Measurements from ENCODE around the gene SOX15. TPM values are rescaled to one million over a fixed set of nuclear protein-coding genes. Genes with fewer than 3 reads are reported as not detected.
"Not testable (repeated sequence)": the region's sequence is repeated elsewhere in the genome, so short reads cannot be mapped to it uniquely, and the experiment has no call there.

SOX15 gene
- total RNA-seq: under 1 TPM in 1 of 2 donors, not detected in 1; 0.90 TPM

- H3K27ac Mint-ChIP-seq: peak within 1 kb of the TSS; percentile 78
Measured at GRCh38 chr17:7589891-7590691, at the start of gene SOX15. Gene SOX15 (minus strand): TSS chr17:7590094. CDS start chr17:7589676, 418 bp downstream.

GRCh38 chr17:7636163-7636562 is 46.3 kb upstream of the SOX15 start:
- H3K4me3 Mint-ChIP-seq: no peak overlapping the region
- H3K9me3 Mint-ChIP-seq: no peaks in the 10 kb centered on the region

More at GRCh38 chr17:7589891-7590691, at the start of gene SOX15:
- Mint-ChIP-seq H3K36me3 (ENCODE audit: low read depth) (peaks cover 71% of the 10 kb centered on the region), H3K9me3 (no peaks in the 10 kb centered on the region), H3K4me3 (no peak within 1 kb of the TSS), H3K4me1 (peaks cover 4% of the 10 kb centered on the region), H3K27me3 (no peaks in the 10 kb centered on the region)
- no peak for ATAC-seq (replicated peaks)

DNA sequence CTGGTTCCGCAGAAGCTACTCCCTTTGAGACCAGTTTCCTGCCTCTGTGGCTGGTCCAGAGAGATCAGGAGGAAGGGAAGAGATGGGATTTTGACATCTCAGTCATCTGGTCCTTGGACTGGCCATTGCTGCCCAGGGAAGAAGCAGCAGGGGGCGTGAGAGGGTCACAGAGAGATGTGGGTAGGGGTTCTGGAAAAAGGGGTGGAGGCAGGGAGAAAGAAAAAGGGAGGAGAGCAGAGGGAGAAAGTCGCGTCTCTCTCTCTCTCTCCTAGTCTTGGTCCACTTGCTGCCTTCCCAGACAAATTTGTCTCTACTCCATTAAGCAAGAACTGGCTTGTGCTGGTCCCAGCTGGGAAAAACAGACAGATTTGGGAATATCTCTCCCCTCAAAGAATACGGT is 44.5 kb upstream of the SOX15 start:
- peak; percentile 35 for ATAC-seq (replicated peaks)

More at GRCh38 chr17:7636163-7636562, 46.3 kb upstream of the SOX15 start:
- Mint-ChIP-seq H3K4me1 (no peaks in the 10 kb centered on the region), H3K36me3 (ENCODE audit: low read depth) (no peaks in the 10 kb centered on the region), H3K27me3 (no peaks in the 10 kb centered on the region), H3K27ac (no peak overlapping the region)
- no peak for ATAC-seq (replicated peaks)

DNA sequence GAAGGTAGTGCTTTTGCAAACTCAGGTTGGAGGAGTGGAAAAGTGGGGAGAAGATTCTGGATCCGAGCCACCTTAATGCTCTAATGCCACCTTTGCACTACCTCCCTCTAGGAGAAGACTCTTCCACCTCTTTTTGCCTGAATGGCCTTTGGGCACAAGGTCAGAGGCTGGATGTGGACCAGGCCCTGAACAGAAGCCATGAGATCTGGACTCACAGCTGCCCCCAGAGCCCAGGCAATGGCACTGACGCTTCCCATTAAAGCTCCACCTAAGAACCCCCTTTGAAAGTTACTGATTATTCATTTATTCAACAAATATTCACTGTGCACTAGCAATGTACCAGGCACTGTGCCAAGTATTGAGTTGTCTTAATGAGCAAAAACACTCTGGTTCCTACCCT is 43.2 kb upstream of the SOX15 start:
- no peaks in the 10 kb centered on the region for H3K9me3 Mint-ChIP-seq
- no peak overlapping the region for H3K4me3 Mint-ChIP-seq
- H3K4me1 Mint-ChIP-seq: no peaks in the 10 kb centered on the region
- ATAC-seq (replicated peaks): no peak
- H3K36me3 Mint-ChIP-seq (ENCODE audit: low read depth): no peaks in the 10 kb centered on the region
- no peaks in the 10 kb centered on the region for H3K27me3 Mint-ChIP-seq
- no peak overlapping the region for H3K27ac Mint-ChIP-seq

More for the DNA sequence above, 44.5 kb upstream of the SOX15 start:
- Mint-ChIP-seq H3K27ac (no peak overlapping the region), H3K9me3 (no peaks in the 10 kb centered on the region), H3K36me3 (ENCODE audit: low read depth) (no peaks in the 10 kb centered on the region), H3K27me3 (no peaks in the 10 kb centered on the region), H3K4me3 (no peak overlapping the region), H3K4me1 (no peaks in the 10 kb centered on the region)

DNA sequence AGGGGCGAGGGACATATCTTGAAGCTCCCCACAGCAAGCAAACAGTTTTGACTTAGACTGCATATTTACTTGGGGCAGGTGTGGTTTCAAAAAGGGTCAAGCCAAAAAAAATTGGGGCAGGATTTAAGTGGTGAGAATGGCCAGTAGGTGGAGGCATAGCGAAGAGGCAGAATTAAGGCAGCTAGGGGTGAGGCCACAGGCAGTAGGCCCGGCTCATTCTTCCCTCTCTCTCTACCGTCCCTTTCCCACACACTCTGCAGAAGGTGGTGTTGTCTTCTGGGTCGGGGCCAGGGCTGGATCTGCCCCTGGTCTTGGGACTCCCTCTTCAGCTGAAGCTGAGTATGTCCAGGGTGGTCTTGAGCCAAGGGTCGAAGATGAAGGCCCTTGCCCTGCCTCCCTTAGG is 42.6 kb upstream of the SOX15 start:
- H3K27me3 Mint-ChIP-seq: no peaks in the 10 kb centered on the region
- peak; percentile 36 for ATAC-seq (replicated peaks)

DNA sequence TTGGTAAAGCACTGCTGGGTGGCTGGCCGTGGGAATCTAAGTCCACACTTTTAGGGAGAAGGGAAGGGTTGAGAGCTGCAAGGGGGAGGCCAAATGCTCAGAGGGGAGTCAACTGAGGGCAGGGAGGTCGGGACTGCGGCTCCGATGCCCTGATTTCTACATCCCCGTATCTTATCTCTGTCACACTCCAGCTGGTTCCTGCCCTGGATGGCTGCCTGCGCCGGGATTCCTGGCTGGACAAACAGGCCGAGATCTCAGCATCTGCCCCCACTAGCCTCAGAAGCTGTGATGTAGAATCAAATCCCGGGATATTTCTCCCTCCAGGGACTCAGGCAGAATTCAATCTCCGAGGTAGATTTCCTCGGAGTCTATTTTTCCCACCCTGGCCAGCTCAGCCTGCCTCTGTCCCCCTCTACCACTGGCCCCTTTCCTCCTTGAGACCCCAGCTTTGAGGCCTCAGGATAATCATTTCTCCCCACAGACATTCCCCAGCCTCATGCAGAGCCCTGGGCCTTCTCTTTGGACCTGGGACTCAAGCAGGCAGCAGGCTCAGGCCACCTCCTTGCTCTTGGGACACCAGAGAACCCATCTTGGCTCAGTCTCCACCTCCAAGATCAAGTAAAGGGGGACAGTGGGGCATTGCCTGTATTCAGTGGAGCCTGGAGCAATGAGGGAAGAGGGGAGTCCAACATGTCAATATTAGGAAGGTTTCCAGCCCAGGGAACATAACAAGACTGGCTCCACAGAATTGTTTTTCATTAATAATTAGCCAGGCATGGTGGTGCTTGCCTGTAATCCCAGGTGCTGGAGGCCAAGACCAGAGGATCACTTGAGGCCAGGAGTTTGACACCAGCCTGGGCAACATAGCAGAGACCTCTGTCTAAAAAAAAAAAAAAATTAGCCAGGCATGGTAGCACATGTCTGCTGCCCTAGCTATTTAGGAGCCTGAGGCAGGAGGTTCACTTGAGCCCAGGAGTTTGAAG is 41.8 kb upstream of the SOX15 start:
- Mint-ChIP-seq H3K27me3 (no peaks in the 10 kb centered on the region), H3K9me3 (no peaks in the 10 kb centered on the region), H3K36me3 (ENCODE audit: low read depth) (no peaks in the 10 kb centered on the region), H3K27ac (no peak overlapping the region), H3K4me3 (no peak overlapping the region), H3K4me1 (no peaks in the 10 kb centered on the region)
- no peak for ATAC-seq (replicated peaks)

More for the DNA sequence above, 42.6 kb upstream of the SOX15 start:
- Mint-ChIP-seq H3K36me3 (ENCODE audit: low read depth) (no peaks in the 10 kb centered on the region), H3K4me3 (no peak overlapping the region), H3K27ac (no peak overlapping the region), H3K9me3 (no peaks in the 10 kb centered on the region), H3K4me1 (no peaks in the 10 kb centered on the region)

- no peak for ATAC-seq (replicated peaks)
- Mint-ChIP-seq H3K9me3 (no peaks in the 10 kb centered on the region), H3K4me1 (no peaks in the 10 kb centered on the region)
Measured at GRCh38 chr17:7629939-7630571, 40.2 kb upstream of the SOX15 start, which contains the start of gene SHBG. Gene SHBG (plus strand): TSS chr17:7630135. CDS start chr17:7630173, 38 bp downstream.

DNA sequence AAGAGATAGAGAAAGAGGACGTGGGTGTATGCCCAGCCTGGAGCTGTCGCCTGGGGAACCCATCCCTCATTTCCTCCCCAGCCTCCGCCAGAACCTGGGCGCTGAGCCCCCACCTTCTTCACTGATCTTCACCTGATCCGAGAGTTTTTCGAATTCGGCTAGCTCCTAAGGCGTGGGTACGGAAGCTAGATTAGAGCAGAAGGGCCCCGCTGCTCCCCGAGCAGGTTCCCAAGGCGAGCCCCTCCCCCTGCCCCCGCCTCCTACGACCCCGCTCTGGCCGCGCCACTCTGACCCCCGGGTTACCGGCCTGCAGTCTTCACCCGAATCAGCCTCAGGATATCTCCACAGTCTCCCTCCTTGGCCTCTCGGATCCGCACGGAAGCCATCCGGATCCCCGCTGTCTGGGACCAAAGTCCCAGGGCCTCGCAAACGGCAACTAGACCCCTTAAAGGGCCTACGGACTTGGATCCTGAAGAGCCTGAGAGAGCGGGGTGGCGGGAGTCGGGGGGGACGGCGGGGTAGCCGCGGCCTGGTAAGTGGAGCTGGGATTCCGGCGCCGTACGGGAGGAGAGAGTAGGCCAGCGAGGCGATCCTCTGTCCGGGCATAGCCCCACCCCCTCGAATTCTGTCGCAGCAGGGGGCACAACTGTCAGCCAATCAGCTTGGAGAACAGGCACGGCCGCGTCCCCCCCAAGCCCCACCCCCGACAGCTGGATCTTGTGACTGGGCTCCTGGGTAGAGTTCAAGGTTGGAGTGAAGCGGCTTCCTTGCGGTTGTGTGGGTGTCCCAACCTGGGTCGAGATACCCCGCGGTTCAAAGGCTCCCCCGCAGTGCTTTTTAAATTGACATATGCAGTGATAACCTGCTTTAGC is 37.6 kb upstream of the SOX15 start, which contains the start of gene SAT2:
TSS of gene SAT2 (minus strand) at position 572 of the 872 bp plus-strand sequence. CDS start at position 386, 186 bp downstream.
- Mint-ChIP-seq H3K27me3 (no peaks in the 10 kb centered on the region), H3K4me3 (peak within 1 kb of the TSS; percentile 88), H3K4me1 (no peaks in the 10 kb centered on the region), H3K27ac (peak within 1 kb of the TSS; percentile 89), H3K36me3 (ENCODE audit: low read depth) (no peaks in the 10 kb centered on the region), H3K9me3 (no peaks in the 10 kb centered on the region)
- peak; percentile 99 for ATAC-seq (replicated peaks)

More at GRCh38 chr17:7629939-7630571, 40.2 kb upstream of the SOX15 start, which contains the start of gene SHBG:
- H3K27me3 Mint-ChIP-seq: no peaks in the 10 kb centered on the region
- no peak within 1 kb of the TSS for H3K27ac Mint-ChIP-seq
- H3K36me3 Mint-ChIP-seq (ENCODE audit: low read depth): no peaks in the 10 kb centered on the region
- H3K4me3 Mint-ChIP-seq: no peak within 1 kb of the TSS

DNA sequence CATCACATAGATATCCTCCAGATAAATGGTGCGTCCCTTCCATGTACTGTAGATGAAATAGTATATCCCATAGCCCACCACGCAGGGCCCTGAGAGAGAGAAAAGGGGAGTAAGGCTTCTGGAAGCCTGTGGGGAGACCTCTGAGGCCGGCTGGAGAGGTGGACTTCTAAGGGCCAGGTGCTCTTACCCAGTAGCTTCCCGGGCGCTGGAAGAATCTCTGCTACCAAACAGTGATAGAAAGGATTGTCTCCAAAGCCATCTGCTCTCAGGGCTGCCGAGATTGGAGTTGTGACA is 37.0 kb upstream of the SOX15 start:
- no peaks in the 10 kb centered on the region for H3K27me3 Mint-ChIP-seq
- H3K36me3 Mint-ChIP-seq (ENCODE audit: low read depth): no peaks in the 10 kb centered on the region
- no peaks in the 10 kb centered on the region for H3K9me3 Mint-ChIP-seq
- H3K4me1 Mint-ChIP-seq: no peaks in the 10 kb centered on the region
- ATAC-seq (replicated peaks): no peak
- peak overlapping the region; percentile 88 for H3K4me3 Mint-ChIP-seq
- peak overlapping the region; percentile 89 for H3K27ac Mint-ChIP-seq

GRCh38 chr17:7626307-7626706 is 36.4 kb upstream of the SOX15 start:
- Mint-ChIP-seq H3K4me3 (peak overlapping the region; percentile 88), H3K27me3 (no peaks in the 10 kb centered on the region), H3K36me3 (ENCODE audit: low read depth) (no peaks in the 10 kb centered on the region), H3K27ac (peak overlapping the region; percentile 89), H3K9me3 (no peaks in the 10 kb centered on the region), H3K4me1 (no peaks in the 10 kb centered on the region)
- no peak for ATAC-seq (replicated peaks)

DNA sequence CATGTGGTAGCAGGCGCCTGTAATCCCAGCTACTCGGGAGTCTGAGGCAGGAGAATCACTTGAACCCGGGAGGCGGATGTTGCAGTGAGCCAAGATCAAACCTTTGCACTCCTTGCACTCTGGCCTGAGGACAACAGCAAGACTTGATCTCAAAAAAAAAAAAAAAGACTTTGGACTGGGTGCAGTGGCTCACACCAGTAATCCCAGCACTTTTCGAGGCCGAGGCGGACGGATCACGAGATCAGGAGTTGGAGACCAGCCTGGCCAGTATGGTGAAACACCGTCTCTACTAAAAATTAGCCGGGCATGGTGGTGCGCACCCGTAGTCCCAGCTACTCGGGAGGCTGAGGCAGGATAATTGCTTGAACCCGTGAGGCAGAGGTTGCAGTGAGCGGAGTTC is 35.9 kb upstream of the SOX15 start:
- H3K27me3 Mint-ChIP-seq; H3K4me1 Mint-ChIP-seq; H3K27ac Mint-ChIP-seq; H3K9me3 Mint-ChIP-seq; ATAC-seq (replicated peaks); H3K36me3 Mint-ChIP-seq (ENCODE audit: low read depth): not testable (repeated sequence)
- H3K4me3 Mint-ChIP-seq: peak overlapping the region; percentile 88

- Mint-ChIP-seq H3K9me3 (no peaks in the 10 kb centered on the region), H3K36me3 (ENCODE audit: low read depth) (no peaks in the 10 kb centered on the region), H3K27me3 (no peaks in the 10 kb centered on the region), H3K4me3 (no peak overlapping the region), H3K4me1 (no peaks in the 10 kb centered on the region), H3K27ac (no peak overlapping the region)
- ATAC-seq (replicated peaks): no peak
Measured at GRCh38 chr17:7623661-7624060, 33.8 kb upstream of the SOX15 start.

DNA sequence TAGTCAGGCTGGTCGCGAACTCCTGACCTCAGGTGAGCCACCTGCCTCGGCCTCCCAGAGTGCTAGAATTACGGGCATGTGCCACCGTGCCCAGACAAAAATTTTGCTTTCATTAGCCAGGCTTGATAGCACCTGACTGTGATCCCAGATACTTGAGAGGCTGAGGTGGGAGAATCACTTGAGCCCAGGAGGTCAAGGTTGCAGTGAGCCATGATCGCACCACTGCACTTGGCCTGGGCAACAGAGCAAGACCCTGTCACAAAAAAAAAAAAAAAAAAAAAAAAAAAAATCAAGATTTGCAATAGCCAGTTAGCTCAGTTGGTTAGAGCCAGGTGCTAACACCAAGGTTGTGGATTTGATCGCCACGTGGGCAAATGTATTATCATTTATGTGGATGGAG is 30.9 kb upstream of the SOX15 start:
- Mint-ChIP-seq H3K4me1 (no peaks in the 10 kb centered on the region), H3K27me3 (no peaks in the 10 kb centered on the region), H3K27ac (no peak overlapping the region), H3K4me3 (no peak overlapping the region), H3K36me3 (ENCODE audit: low read depth) (no peaks in the 10 kb centered on the region), H3K9me3 (no peaks in the 10 kb centered on the region)
- no peak for ATAC-seq (replicated peaks)

All from activated T-helper 17 cell treated with anti-CD3 and anti-CD28 coated beads, Interleukin-2, amount 50 U/mL, for 72 hours (primary cell).